ENCODE measurements around the gene GRPEL1. TPM values are rescaled to one million over a fixed set of nuclear protein-coding genes. Genes with fewer than 3 reads are reported as not detected.
A peak's percentile ranks its signal among the peaks of the same experiment; 100 is the strongest.

The GRPEL1 gene
- total and polyA plus RNA-seq, 2 of the 13 experiments (the other 11 are each of a cell fraction or from before 2014, with no cell fraction given), result 32.3 to 141 TPM

GRCh38 chr4:7034262-7035081 lies 33.4 kb downstream of the GRPEL1 start (continued):
- peak; percentile 66 for TF ChIP-seq NCOA2 (CRISPR knock-in tag; IDR thresholded peaks at IDR 0.05)
- TF ChIP-seq NR2F2 (IDR thresholded peaks at IDR 0.05; ENCODE audit: borderline replicate concordance, low read depth), result no peak
- TF ChIP-seq ZFP62 (CRISPR knock-in tag; IDR thresholded peaks at IDR 0.05), result no peak
- peak; percentile 70 for TF ChIP-seq ZFY (CRISPR knock-in tag; IDR thresholded peaks at IDR 0.05)
- peak; percentile 70 for TF ChIP-seq XRCC5 (optimal IDR thresholded peaks at IDR 0.05; ENCODE audit: low read length)
- TF ChIP-seq ZNF646 (CRISPR knock-in tag; IDR thresholded peaks at IDR 0.05), result no peak
- TF ChIP-seq MIER3 (CRISPR knock-in tag; IDR thresholded peaks at IDR 0.05; ENCODE audit: borderline replicate concordance), result peak; percentile 67; the same call in 1 of the 2 replicates
- TF ChIP-seq ZNF414 (CRISPR knock-in tag; IDR thresholded peaks at IDR 0.05), result peak; percentile 56; the same call in 1 of the 2 replicates
- no peak for TF ChIP-seq ETS1 (CRISPR knock-in tag; IDR thresholded peaks at IDR 0.05)
- TF ChIP-seq SNAPC2 (CRISPR knock-in tag; IDR thresholded peaks at IDR 0.05), result no peak
- peak; percentile 60 for TF ChIP-seq TAF15 (IDR thresholded peaks at IDR 0.05; ENCODE audit: low read depth, low read length, poor library complexity, severe bottlenecking)
- TF ChIP-seq ZNF580 (CRISPR knock-in tag; IDR thresholded peaks at IDR 0.05; ENCODE audit: borderline replicate concordance, low read depth), result no peak
- peak; percentile 28; the same call in 1 of the 2 replicates for TF ChIP-seq PHF20 (CRISPR knock-in tag; IDR thresholded peaks at IDR 0.05)
- TF ChIP-seq ZNF558 (CRISPR knock-in tag; IDR thresholded peaks at IDR 0.05; ENCODE audit: borderline replicate concordance), result 0 out of 2 replicates have a peak, but pooled peaks have one; percentile 56
- TF ChIP-seq PHF21A (CRISPR knock-in tag; IDR thresholded peaks at IDR 0.05), result peak; percentile 63; the same call in 1 of the 2 replicates
- no peak for TF ChIP-seq ZNF776 (CRISPR knock-in tag; IDR thresholded peaks at IDR 0.05)
- no peak for TF ChIP-seq SCMH1 (CRISPR knock-in tag; IDR thresholded peaks at IDR 0.05; ENCODE audit: borderline replicate concordance)
- TF ChIP-seq, protein P1, sequence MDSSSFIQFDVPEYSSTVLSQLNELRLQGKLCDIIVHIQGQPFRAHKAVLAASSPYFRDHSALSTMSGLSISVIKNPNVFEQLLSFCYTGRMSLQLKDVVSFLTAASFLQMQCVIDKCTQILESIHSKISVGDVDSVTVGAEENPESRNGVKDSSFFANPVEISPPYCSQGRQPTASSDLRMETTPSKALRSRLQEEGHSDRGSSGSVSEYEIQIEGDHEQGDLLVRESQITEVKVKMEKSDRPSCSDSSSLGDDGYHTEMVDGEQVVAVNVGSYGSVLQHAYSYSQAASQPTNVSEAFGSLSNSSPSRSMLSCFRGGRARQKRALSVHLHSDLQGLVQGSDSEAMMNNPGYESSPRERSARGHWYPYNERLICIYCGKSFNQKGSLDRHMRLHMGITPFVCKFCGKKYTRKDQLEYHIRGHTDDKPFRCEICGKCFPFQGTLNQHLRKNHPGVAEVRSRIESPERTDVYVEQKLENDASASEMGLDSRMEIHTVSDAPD (CRISPR knock-in tag; IDR thresholded peaks at IDR 0.05), result peak; percentile 57; the same call in 1 of the 2 replicates
- no peak for TF ChIP-seq PAF1 (CRISPR knock-in tag; IDR thresholded peaks at IDR 0.05)
- peak; percentile 75 for TF ChIP-seq BCL6 (CRISPR knock-in tag; IDR thresholded peaks at IDR 0.05)

Measured in HepG2 (cell line).